Measurements from ENCODE around the gene ZNF443. TPM values are rescaled to one million over a fixed set of nuclear protein-coding genes. Genes with fewer than 3 reads are reported as not detected.

Gene ZNF443
- total RNA-seq, 1 experiment from 2014 or later, result 3.4 TPM

GRCh38 chr19:12485052-12485416, 44.2 kb upstream of the ZNF443 start:
- ATAC-seq (peak; percentile 55), DNase-seq (no peak)
- Histone ChIP-seq H3K4me2 (ENCODE audit: low read length) (peak overlapping the region; percentile 78), H2AFZ (ENCODE audit: low read length) (peak overlapping the region; percentile 99), H3K79me2 (ENCODE audit: low read length) (no peaks in the 10 kb centered on the region), H3K36me3 (ENCODE audit: low read depth, low read length) (no peaks in the 10 kb centered on the region), H3K4me1 (ENCODE audit: insufficient read depth, low read length) (0 out of 2 replicates have a peak, but pooled peaks cover 6% of the 10 kb centered on the region), H3K27me3 (ENCODE audit: low read length) (no peaks in the 10 kb centered on the region), H3K27ac (ENCODE audit: low read length) (no peak overlapping the region), H3K4me3 (ENCODE audit: low read length) (peak overlapping the region; percentile 93), H3F3A (ENCODE audit: low read length, unreplicated experiment) (no peaks in the 10 kb centered on the region), H3K9me2 (replicated peaks; ENCODE audit: low read length) (no peaks in the 10 kb centered on the region), H3K9ac (ENCODE audit: low read length) (no peak overlapping the region; the same call in 1 of the 2 replicates), H3K9me3 (ENCODE audit: low read length) (no peaks in the 10 kb centered on the region), H4K20me1 (ENCODE audit: low read length) (no peaks in the 10 kb centered on the region)
- ChIA-PET CTCF (interaction anchor here (0.7 kb wide), 1 partner anchor 887 kb away, joined by 3 read pairs; no protein-coding TSS in a partner anchor), POLR2A (ENCODE audit: unreplicated experiment) (interaction anchor here (1.2 kb wide), 1 partner anchor 120 kb away, joined by 6 read pairs; the partner anchor contains the start of gene ZNF442)
- intact Hi-C loops (cut with micrococcal nuclease), result loop anchor here (2.0 kb wide), 1 partner anchor 44 kb away; the partner anchor contains the start of gene ZNF443
- BruUV-seq (replicated peaks), result TSS peak; percentile 41
- TF ChIP-seq CTCF (conservative IDR thresholded peaks at IDR 0.05; ENCODE audit: low read depth, low read length), result no peak
- no peak for TF ChIP-seq EZH2 (IDR thresholded peaks at IDR 0.05; ENCODE audit: low read length, unreplicated experiment)
- TF ChIP-seq EZH2phosphoT487 (IDR thresholded peaks at IDR 0.05; ENCODE audit: borderline replicate concordance, low read length), result no peak

- peak within 1 kb of the TSS; percentile 58 for H3K9ac ChIP-seq (ENCODE audit: low read length)
- POLR2A ChIA-PET (ENCODE audit: unreplicated experiment), result interaction anchor here (0.5 to 1.2 kb wide), 2 partner anchors 119 to 560 kb away, joined by 4 to 6 read pairs; partner anchors contain the start of genes ZNF442 and ZNF700
- BruUV-seq (replicated peaks), result TSS peak; percentile 50
- H3K36me3 ChIP-seq (ENCODE audit: low read depth, low read length), result no peaks in the 10 kb centered on the region
- no peak within 1 kb of the TSS for H3K27ac ChIP-seq (ENCODE audit: low read length)
- 0 out of 2 replicates have a peak, but pooled peaks cover 6% of the 10 kb centered on the region for H3K4me1 ChIP-seq (ENCODE audit: insufficient read depth, low read length)
- intact Hi-C loops (cut with micrococcal nuclease), result loop anchor here (2.0 kb wide), 1 partner anchor 44 kb away; the partner anchor contains the start of gene ZNF443
- TF ChIP-seq EZH2 (IDR thresholded peaks at IDR 0.05; ENCODE audit: low read length, unreplicated experiment) (no peak), EZH2phosphoT487 (IDR thresholded peaks at IDR 0.05; ENCODE audit: borderline replicate concordance, low read length) (no peak), CTCF (conservative IDR thresholded peaks at IDR 0.05; ENCODE audit: low read depth, low read length) (no peak)
- no peaks in the 10 kb centered on the region for H3K27me3 ChIP-seq (ENCODE audit: low read length)
- H3K79me2 ChIP-seq (ENCODE audit: low read length), result no peaks in the 10 kb centered on the region
- peak within 1 kb of the TSS; percentile 99 for H2AFZ ChIP-seq (ENCODE audit: low read length)
- peak within 1 kb of the TSS; percentile 78 for H3K4me2 ChIP-seq (ENCODE audit: low read length)
- ATAC-seq, result peak; percentile 98
- CTCF ChIA-PET, result interaction anchor here (0.7 kb wide), 1 partner anchor 887 kb away, joined by 3 read pairs; no protein-coding TSS in a partner anchor
- no peaks in the 10 kb centered on the region for H4K20me1 ChIP-seq (ENCODE audit: low read length)
- H3K4me3 ChIP-seq (ENCODE audit: low read length), result peak within 1 kb of the TSS; percentile 93
- H3F3A ChIP-seq (ENCODE audit: low read length, unreplicated experiment), result no peaks in the 10 kb centered on the region
- H3K9me3 ChIP-seq (ENCODE audit: low read length), result no peaks in the 10 kb centered on the region
- H3K9me2 ChIP-seq (replicated peaks; ENCODE audit: low read length), result no peaks in the 10 kb centered on the region
- DNase-seq, result peak; percentile 88
Observed at GRCh38 chr19:12484371-12485051, 43.7 kb upstream of the ZNF443 start, which contains the start of gene ZNF709. Gene ZNF709, minus strand, starts transcription at chr19:12484816. Its CDS starts 159 bp downstream, at chr19:12484657.
